HepG2 (cell line): Measurements from ENCODE around the gene RASGRF1. TPM values are rescaled to one million over a fixed set of nuclear protein-coding genes. Genes with fewer than 3 reads are reported as not detected.

ENCODE experiments used
- ARHGAP35 ChIP-seq: sonication (generic); formaldehyde crosslinking; IDR thresholded peaks from 2 replicates; pipeline ENCODE4 v1.9.0; 2022; ENCODE audit warnings: mild to moderate bottlenecking, inconsistent platforms, moderate library complexity, missing genetic modification reagents, borderline replicate concordance
- ATF7 ChIP-seq, 2 experiments: fragments of 450-650 bp in 1 of 2; sonication (generic) in 1 of 2; formaldehyde crosslinking in 1 of 2; IDR thresholded peaks; 2 replicates each; pipeline versions ENCODE4 v1.4.0 to v1.6.1; 2016 to 2020; ENCODE audit warnings: antibody characterized with exemption in 1 of 2, mild to moderate bottlenecking in 1 of 2, missing genetic modification reagents in 1 of 2
- BCLAF1 ChIP-seq: fragments of 450-650 bp; IDR thresholded peaks from 2 replicates; pipeline ENCODE4 v1.6.1; 2017; ENCODE audit warnings: mild to moderate bottlenecking
- GPBP1L1 ChIP-seq: sonication (generic); formaldehyde crosslinking; IDR thresholded peaks from 2 replicates; pipeline ENCODE4 v1.5.0; 2020; ENCODE audit warnings: mild to moderate bottlenecking, missing genetic modification reagents
- HDAC1 ChIP-seq: sonication (generic); formaldehyde crosslinking; IDR thresholded peaks from 2 replicates; pipeline ENCODE4 v1.5.1; 2020; ENCODE audit warnings: mild to moderate bottlenecking, missing genetic modification reagents
- MAFF ChIP-seq: IDR thresholded peaks from 2 replicates; pipeline ENCODE4 v1.6.1; 2011; ENCODE audit warnings: low read depth, low read length, improper control_type of control experiment
- MIXL1 ChIP-seq: IDR thresholded peaks from 2 replicates; pipeline ENCODE4 v1.6.1; 2016
- MNT ChIP-seq: fragments of 450-650 bp; IDR thresholded peaks from 2 replicates; pipeline ENCODE4 v1.6.1; 2016
- MTF1 ChIP-seq: sonication (generic); formaldehyde crosslinking; IDR thresholded peaks from 2 replicates; pipeline ENCODE4 v1.5.0; 2020; ENCODE audit warnings: missing genetic modification reagents
- PITX1 ChIP-seq: sonication (generic); formaldehyde crosslinking; IDR thresholded peaks from 2 replicates; pipeline ENCODE4 v1.5.1; 2020; ENCODE audit warnings: mild to moderate bottlenecking, missing genetic modification reagents
- TFE3 ChIP-seq: IDR thresholded peaks from 2 replicates; pipeline ENCODE4 v1.6.1; 2016
- ZNF224 ChIP-seq: sonication (generic); formaldehyde crosslinking; IDR thresholded peaks from 2 replicates; pipeline ENCODE4 v1.5.0; 2020; ENCODE audit warnings: mild to moderate bottlenecking, missing genetic modification reagents
- ZNF451 ChIP-seq: sonication (generic); formaldehyde crosslinking; IDR thresholded peaks from 2 replicates; pipeline ENCODE4 v1.5.0; 2020; ENCODE audit warnings: mild to moderate bottlenecking, missing genetic modification reagents
- ZNF747 ChIP-seq: sonication (generic); formaldehyde crosslinking; IDR thresholded peaks from 2 replicates; pipeline ENCODE4 v1.8.1; 2023; ENCODE audit warnings: missing genetic modification reagents, mild to moderate bottlenecking, borderline replicate concordance
- polyA plus RNA-seq, 8 experiments: library from polyadenylated mRNA; depleted of rRNA in 3 of 8; stranded (reverse) in 7 of 8; unstranded in 1 of 8; fragments of >200 nt; fragmentation: Illumina TruSeq in 4 of 8; extraction: Trizol in 4 of 8; gene quantifications; 2 replicates each; pipeline versions ENCODE4 v1.2.1 to v1.2.3, GENCODE V29; 2011 to 2016; ENCODE audit warnings: low read depth in 4 of 8, missing spikeins in 1 of 8, mixed read lengths in 1 of 8; ENCODE audit not compliant: insufficient read depth in 1 of 8
- total RNA-seq, 5 experiments: library from RNA; depleted of rRNA; stranded (reverse); fragments of >200 nt; fragmentation: Illumina TruSeq; extraction: Trizol; gene quantifications; 2 replicates each; pipeline ENCODE4 v1.2.3, GENCODE V29; 2016; ENCODE audit warnings: low read depth in 1 of 5
- TF ChIP-seq, protein P1 (sequence below): sonication (generic); formaldehyde crosslinking; IDR thresholded peaks from 2 replicates; pipeline ENCODE4 v1.5.1; 2020; ENCODE audit warnings: mild to moderate bottlenecking, missing genetic modification reagents, borderline replicate concordance
- TF ChIP-seq, protein P2 (sequence below): sonication (generic); formaldehyde crosslinking; IDR thresholded peaks from 2 replicates; pipeline ENCODE4 v1.5.1; 2020; ENCODE audit warnings: missing genetic modification reagents, mild to moderate bottlenecking, borderline replicate concordance

The RASGRF1 gene
- total and polyA plus RNA-seq, 2 of the 13 experiments (the other 11 are each of a cell fraction or from before 2014, with no cell fraction given) = 0.55 to 3.0 TPM

DNA sequence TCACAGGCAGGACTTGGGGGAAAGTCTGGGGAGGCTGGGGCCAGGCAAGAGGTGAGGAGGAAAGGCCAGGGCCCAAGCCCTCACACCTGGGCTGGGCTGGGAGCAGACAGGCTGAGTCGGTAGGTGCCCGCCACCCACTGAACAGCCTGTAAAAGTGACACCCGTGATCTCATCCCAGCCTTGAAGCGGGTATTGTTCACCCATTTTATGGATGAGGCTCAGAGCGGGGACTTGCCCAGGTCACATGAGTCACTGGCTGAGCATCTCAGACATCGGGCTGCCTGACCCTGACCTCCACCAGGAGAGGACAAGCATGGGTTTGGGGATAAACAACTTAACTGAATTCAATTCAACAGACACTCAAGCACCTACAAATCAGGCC, 93.7 kb downstream of the RASGRF1 start (continued):
- TF ChIP-seq, protein P1, sequence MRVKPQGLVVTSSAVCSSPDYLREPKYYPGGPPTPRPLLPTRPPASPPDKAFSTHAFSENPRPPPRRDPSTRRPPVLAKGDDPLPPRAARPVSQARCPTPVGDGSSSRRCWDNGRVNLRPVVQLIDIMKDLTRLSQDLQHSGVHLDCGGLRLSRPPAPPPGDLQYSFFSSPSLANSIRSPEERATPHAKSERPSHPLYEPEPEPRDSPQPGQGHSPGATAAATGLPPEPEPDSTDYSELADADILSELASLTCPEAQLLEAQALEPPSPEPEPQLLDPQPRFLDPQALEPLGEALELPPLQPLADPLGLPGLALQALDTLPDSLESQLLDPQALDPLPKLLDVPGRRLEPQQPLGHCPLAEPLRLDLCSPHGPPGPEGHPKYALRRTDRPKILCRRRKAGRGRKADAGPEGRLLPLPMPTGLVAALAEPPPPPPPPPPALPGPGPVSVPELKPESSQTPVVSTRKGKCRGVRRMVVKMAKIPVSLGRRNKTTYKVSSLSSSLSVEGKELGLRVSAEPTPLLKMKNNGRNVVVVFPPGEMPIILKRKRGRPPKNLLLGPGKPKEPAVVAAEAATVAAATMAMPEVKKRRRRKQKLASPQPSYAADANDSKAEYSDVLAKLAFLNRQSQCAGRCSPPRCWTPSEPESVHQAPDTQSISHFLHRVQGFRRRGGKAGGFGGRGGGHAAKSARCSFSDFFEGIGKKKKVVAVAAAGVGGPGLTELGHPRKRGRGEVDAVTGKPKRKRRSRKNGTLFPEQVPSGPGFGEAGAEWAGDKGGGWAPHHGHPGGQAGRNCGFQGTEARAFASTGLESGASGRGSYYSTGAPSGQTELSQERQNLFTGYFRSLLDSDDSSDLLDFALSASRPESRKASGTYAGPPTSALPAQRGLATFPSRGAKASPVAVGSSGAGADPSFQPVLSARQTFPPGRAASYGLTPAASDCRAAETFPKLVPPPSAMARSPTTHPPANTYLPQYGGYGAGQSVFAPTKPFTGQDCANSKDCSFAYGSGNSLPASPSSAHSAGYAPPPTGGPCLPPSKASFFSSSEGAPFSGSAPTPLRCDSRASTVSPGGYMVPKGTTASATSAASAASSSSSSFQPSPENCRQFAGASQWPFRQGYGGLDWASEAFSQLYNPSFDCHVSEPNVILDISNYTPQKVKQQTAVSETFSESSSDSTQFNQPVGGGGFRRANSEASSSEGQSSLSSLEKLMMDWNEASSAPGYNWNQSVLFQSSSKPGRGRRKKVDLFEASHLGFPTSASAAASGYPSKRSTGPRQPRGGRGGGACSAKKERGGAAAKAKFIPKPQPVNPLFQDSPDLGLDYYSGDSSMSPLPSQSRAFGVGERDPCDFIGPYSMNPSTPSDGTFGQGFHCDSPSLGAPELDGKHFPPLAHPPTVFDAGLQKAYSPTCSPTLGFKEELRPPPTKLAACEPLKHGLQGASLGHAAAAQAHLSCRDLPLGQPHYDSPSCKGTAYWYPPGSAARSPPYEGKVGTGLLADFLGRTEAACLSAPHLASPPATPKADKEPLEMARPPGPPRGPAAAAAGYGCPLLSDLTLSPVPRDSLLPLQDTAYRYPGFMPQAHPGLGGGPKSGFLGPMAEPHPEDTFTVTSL (CRISPR knock-in tag) = peak; percentile 55; the same call in 1 of the 2 replicates
- TF ChIP-seq ZNF747 (CRISPR knock-in tag) (no peak), TFE3 (CRISPR knock-in tag) (peak; percentile 94), MTF1 (no peak), BCLAF1 (no peak), ATF7 (IDR thresholded peaks at IDR 0.05) (no peak), ATF7 (CRISPR knock-in tag; IDR thresholded peaks at IDR 0.05) (0 out of 2 replicates have a peak, but pooled peaks have one; percentile 39), PITX1 (CRISPR knock-in tag) (no peak), MAFF (no peak), HDAC1 (CRISPR knock-in tag) (peak; percentile 44; the same call in 1 of the 2 replicates), MNT (no peak), MIXL1 (peak; percentile 55; the same call in 1 of the 2 replicates), ZNF224 (CRISPR knock-in tag) (0 out of 2 replicates have a peak, but pooled peaks have one; percentile 11), GPBP1L1 (CRISPR knock-in tag) (no peak), ZNF451 (CRISPR knock-in tag) (no peak), ARHGAP35 (CRISPR knock-in tag) (no peak)
- TF ChIP-seq, protein P2, sequence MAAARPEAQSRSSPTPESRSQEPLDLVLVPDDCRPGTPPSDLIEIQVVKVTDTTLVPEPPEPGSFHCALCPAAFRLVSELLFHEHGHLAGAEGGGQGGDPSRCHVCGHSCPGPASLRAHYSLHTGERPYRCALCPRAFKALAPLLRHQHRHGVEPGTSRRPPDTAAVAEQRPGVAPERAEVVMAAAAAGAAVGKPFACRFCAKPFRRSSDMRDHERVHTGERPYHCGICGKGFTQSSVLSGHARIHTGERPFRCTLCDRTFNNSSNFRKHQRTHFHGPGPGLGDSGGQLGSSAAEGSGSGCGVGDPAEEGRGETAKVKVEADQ = no peak
